ENCODE measurements around the gene FLT4.

Gene FLT4

DNA sequence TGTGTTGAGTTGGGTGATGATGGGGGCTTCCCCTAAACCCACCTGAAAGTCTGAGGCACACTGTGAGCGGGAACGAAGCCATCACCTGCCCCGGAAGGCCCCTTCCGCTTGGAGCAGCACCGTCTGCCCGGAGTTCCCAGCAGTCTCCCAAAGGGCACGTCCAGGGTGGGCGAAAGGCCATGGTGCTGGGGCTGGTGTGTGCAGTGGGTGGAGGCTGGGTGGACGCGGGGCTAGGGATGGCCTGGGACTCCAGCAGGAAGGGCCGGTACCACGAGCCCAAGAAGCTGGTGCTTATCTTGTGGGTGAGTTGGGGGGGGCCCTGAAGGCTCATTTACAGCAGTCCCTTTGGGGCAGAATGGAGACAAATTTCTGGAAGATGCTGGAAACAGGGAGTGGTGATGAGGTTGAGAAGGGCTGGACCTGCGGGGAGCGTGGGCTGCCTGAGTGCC lies 4.6 kb downstream of the FLT4 start:
- H3K4me3 ChIP-seq (ENCODE audit: low read depth, low read length) = no peak overlapping the region
- TF ChIP-seq, protein P1, sequence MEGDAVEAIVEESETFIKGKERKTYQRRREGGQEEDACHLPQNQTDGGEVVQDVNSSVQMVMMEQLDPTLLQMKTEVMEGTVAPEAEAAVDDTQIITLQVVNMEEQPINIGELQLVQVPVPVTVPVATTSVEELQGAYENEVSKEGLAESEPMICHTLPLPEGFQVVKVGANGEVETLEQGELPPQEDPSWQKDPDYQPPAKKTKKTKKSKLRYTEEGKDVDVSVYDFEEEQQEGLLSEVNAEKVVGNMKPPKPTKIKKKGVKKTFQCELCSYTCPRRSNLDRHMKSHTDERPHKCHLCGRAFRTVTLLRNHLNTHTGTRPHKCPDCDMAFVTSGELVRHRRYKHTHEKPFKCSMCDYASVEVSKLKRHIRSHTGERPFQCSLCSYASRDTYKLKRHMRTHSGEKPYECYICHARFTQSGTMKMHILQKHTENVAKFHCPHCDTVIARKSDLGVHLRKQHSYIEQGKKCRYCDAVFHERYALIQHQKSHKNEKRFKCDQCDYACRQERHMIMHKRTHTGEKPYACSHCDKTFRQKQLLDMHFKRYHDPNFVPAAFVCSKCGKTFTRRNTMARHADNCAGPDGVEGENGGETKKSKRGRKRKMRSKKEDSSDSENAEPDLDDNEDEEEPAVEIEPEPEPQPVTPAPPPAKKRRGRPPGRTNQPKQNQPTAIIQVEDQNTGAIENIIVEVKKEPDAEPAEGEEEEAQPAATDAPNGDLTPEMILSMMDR (IDR thresholded peaks at IDR 0.05; ENCODE audit: borderline replicate concordance, insufficient read depth, low read depth, low read length) = no peak

DNA sequence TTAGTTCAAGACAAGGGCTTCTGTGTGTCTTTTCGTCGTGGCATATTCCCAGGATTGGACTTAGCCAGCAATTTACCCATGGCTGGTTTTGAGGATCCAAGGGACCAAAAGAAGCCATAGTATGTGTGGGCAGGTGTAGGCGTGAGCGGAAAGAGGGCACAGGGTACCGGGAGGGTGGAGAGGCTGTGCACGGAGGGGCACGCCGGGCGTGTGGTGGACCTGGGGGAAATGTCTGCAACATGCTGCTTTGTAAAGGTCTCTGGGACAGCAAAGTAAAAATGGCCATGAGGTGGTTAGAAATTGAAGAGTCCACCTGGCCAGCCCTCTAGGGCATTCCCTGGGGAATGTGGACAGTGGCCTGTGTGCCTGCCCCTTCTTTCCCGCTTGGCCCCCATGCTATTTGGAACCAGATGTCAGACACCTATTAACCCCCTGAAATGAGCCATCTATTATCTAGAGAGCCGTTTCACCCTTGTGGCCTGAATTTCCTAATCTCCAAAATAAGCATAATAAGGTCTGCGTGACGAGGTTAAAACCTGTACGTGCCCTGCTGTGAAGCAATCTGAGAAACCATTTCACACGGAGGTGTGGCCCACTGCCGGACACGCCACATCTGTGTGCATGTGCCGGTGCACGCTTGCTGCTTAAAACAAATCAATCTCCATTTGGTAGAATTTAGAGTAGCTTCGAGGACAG lies 5.1 kb downstream of the FLT4 start:
- TF ChIP-seq, protein P1 (IDR thresholded peaks at IDR 0.05; ENCODE audit: borderline replicate concordance, insufficient read depth, low read depth, low read length) = no peak

DNA sequence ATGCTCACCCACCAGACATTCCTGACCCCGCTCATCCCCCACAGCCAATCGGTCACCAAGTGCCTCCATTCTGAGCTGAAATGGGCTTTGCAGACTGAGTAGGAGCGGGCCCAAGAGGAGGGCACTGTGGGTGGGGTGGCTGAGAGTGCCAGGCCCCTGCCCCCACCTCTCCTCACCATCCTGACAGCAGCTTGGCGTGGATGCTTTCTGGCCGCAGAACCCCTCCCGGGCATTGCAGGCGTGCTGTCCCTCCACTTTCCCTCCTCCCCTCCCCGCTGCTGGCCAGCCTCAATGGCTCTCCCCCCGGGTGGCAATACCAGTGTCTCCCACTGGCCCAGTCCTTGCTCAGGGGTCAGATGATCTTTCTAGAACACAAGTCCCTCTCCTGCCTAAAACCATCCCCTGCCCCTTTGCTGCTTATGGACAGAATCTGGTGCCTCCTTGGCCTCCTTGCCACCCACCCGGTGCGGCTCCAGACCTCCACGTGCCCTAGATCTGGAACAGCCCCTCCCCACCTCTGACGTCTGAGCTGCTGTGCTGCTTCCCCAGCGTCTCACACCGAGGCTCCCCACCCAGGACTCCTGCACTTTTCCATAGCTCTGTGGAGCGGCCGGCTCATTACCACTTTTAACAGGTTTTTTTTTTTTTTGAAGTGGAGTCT lies 6.1 kb downstream of the FLT4 start:
- TF ChIP-seq, protein P1 (IDR thresholded peaks at IDR 0.05; ENCODE audit: borderline replicate concordance, insufficient read depth, low read depth, low read length) = no peak
- H3K4me3 ChIP-seq (ENCODE audit: low read depth, low read length) = no peak overlapping the region

More for the DNA sequence above, 5.1 kb downstream of the FLT4 start:
- H3K4me3 ChIP-seq (ENCODE audit: low read depth, low read length) = no peak overlapping the region

DNA sequence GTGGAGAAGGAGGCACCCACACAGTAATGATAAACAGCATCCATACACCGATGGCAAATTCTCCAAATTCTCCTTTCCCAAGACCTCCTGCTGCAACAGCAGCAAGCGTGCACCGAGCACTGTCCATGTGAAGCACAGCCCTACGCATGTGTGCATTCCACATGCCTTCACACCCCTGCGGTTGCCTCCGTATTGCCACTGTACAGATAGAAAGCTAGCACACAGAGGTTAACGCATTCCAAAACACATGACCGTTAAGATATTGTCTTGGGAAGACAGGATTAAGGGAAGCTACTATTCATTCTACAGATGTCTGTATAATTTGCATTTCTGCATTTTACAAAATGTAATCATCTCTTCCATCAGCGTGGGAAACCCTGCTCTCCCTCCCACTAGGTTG lies 6.6 kb downstream of the FLT4 start:
- TF ChIP-seq, protein P1 (IDR thresholded peaks at IDR 0.05; ENCODE audit: borderline replicate concordance, insufficient read depth, low read depth, low read length) = no peak
- H3K4me3 ChIP-seq (ENCODE audit: low read depth, low read length) = no peak overlapping the region

DNA sequence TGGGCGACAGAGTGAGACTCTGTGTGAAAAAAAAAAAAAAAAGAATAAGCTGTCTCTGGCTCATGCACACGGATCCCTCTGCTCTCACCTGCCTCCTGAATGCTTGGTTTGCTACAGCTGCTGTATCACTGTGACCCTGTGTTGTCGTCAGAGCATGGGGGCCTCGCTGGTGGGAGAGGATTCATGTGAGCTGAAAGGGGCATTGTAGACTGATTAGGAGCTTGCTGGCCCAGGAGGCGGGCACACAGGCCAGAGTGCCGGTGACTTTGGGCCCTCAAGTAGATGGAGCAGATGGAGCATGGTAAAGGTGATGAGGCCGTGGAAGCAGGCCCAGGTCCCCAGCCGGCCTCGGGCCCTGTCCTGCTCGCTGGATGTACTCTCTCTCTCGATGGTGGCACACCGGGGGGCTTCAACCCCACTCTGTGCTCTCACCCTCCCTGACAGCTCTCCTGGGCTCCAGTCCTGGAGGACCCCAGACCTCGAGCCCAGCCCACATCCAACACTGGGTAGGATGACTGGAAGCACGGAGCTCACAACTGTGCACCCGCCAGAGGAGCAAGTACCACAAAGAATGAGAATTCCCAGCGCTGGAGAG lies 7.1 kb downstream of the FLT4 start:
- no peak overlapping the region for H3K4me3 ChIP-seq (ENCODE audit: low read depth, low read length)
- TF ChIP-seq, protein P1 (IDR thresholded peaks at IDR 0.05; ENCODE audit: borderline replicate concordance, insufficient read depth, low read depth, low read length) = no peak

DNA sequence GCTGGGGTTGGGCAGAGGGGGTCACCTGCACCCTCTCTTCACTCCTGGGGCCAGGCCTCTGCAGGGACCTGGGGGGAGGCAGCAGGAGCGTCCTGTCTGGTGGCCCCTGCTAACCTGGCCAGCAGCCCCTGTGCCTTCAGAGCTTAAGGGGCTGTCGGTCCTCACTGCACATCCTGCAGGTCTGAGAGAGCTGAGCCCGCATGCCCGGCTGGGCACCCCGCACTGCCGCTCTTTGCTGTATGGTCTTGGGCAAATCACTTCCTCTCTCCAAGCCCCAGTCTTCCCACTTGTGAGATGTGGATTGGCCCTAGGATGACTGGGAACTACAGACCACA lies 7.9 kb downstream of the FLT4 start:
- TF ChIP-seq, protein P1 (IDR thresholded peaks at IDR 0.05; ENCODE audit: borderline replicate concordance, insufficient read depth, low read depth, low read length) = no peak
- H3K4me3 ChIP-seq (ENCODE audit: low read depth, low read length) = no peak overlapping the region
